ENCODE data around the gene SLC30A3.

The SLC30A3 gene

DNA sequence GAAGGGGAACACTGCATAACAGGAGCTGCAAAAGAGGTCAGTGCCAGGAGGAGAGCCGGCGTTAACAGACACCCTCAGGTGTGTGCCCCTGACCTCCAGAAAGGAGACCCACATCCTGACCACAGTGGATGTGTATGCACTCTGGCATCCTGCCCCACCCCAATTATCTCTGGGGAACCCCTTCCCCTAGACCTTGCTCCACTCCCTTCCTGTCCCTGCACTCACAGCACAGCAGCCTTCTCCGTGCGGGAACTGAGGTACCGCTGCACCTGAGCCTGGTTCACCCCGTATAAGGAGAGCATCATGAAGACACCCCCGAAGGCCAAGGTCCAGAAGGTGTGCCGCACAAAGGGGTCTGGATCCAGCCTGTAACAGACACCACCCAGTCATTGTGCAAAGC lies 58.3 kb downstream of the SLC30A3 start:
- H3K4me3 ChIP-seq (ENCODE audit: low read length), result no peak overlapping the region
- no peak for DNase-seq (ENCODE audit: low read depth)
- no peak for TF ChIP-seq CTCF (conservative IDR thresholded peaks at IDR 0.05; ENCODE audit: low read depth, low read length)

DNA sequence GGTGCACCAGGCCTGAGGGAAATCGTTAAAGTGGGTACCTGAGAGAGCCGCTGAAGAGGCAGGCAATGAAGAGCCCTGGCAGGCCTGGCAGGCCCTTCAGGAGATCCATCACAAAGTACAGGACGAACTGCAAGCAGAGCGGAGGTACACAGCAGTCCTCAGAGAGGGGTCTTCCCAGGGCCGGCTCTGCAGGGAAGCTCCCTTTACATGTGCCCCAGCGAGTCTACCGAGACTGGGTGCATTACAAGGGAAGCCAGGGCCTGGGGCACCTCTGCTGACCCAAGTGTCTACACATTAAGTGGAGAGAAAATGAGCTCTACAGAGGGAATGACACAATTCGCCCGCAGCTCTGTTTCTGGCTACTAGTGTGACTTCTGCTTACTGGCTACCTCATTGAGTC lies 59.1 kb downstream of the SLC30A3 start:
- no peak overlapping the region for H3K4me3 ChIP-seq (ENCODE audit: low read length)
- DNase-seq (ENCODE audit: low read depth), result no peak
- TF ChIP-seq CTCF (conservative IDR thresholded peaks at IDR 0.05; ENCODE audit: low read depth, low read length), result no peak

Measured in retinal pigment epithelial cell (primary cell).